ENCODE results near the gene CHCHD3.

The CHCHD3 gene

GRCh38 chr7:132760244-132760623, 321.7 kb downstream of the CHCHD3 start:
- Mint-ChIP-seq H3K36me3 (no peaks in the 10 kb centered on the region), H3K4me1 (peaks cover 5% of the 10 kb centered on the region), H3K27me3 (peaks cover 3% of the 10 kb centered on the region), H3K4me3 (no peak overlapping the region), H3K27ac (no peak overlapping the region), H3K9me3 (no peaks in the 10 kb centered on the region)
- no peak for ATAC-seq

- no peaks in the 10 kb centered on the region for H3K9me3 Mint-ChIP-seq
- H3K4me3 Mint-ChIP-seq, result no peak overlapping the region
- peaks cover 6% of the 10 kb centered on the region for H3K4me1 Mint-ChIP-seq
- no peak for ATAC-seq
- no peaks in the 10 kb centered on the region for H3K27me3 Mint-ChIP-seq
- no peak overlapping the region for H3K27ac Mint-ChIP-seq
- no peaks in the 10 kb centered on the region for H3K36me3 Mint-ChIP-seq
Measured at GRCh38 chr7:132759482-132760243, 322.2 kb downstream of the CHCHD3 start.

GRCh38 chr7:132758986-132759385, 322.9 kb downstream of the CHCHD3 start:
- H3K4me1 Mint-ChIP-seq, result peaks cover 6% of the 10 kb centered on the region
- ATAC-seq, result no peak
- H3K27ac Mint-ChIP-seq, result no peak overlapping the region
- H3K36me3 Mint-ChIP-seq, result no peaks in the 10 kb centered on the region
- no peaks in the 10 kb centered on the region for H3K9me3 Mint-ChIP-seq
- no peak overlapping the region for H3K4me3 Mint-ChIP-seq
- H3K27me3 Mint-ChIP-seq, result no peaks in the 10 kb centered on the region

GRCh38 chr7:132757783-132758182, 324.1 kb downstream of the CHCHD3 start:
- Mint-ChIP-seq H3K4me3 (no peak overlapping the region), H3K4me1 (peaks cover 6% of the 10 kb centered on the region), H3K9me3 (no peaks in the 10 kb centered on the region), H3K36me3 (no peaks in the 10 kb centered on the region), H3K27ac (no peak overlapping the region), H3K27me3 (no peaks in the 10 kb centered on the region)
- no peak for ATAC-seq

- H3K9me3 Mint-ChIP-seq, result no peaks in the 10 kb centered on the region
- peak; percentile 12 for ATAC-seq
- no peaks in the 10 kb centered on the region for H3K36me3 Mint-ChIP-seq
- H3K4me1 Mint-ChIP-seq, result peaks cover 6% of the 10 kb centered on the region
- H3K27me3 Mint-ChIP-seq, result no peaks in the 10 kb centered on the region
- H3K27ac Mint-ChIP-seq, result no peak overlapping the region
- no peak overlapping the region for H3K4me3 Mint-ChIP-seq
Measured at GRCh38 chr7:132756484-132756990, 325.4 kb downstream of the CHCHD3 start.

GRCh38 chr7:132755538-132756483, 326.1 kb downstream of the CHCHD3 start:
- ATAC-seq, result peak; percentile 25
- no peaks in the 10 kb centered on the region for H3K9me3 Mint-ChIP-seq
- no peak overlapping the region for H3K27ac Mint-ChIP-seq
- no peaks in the 10 kb centered on the region for H3K27me3 Mint-ChIP-seq
- H3K4me3 Mint-ChIP-seq, result no peak overlapping the region
- no peaks in the 10 kb centered on the region for H3K36me3 Mint-ChIP-seq
- H3K4me1 Mint-ChIP-seq, result peaks cover 8% of the 10 kb centered on the region

- Mint-ChIP-seq H3K4me3 (no peak overlapping the region), H3K4me1 (peaks cover 12% of the 10 kb centered on the region), H3K9me3 (no peaks in the 10 kb centered on the region), H3K27ac (no peak overlapping the region), H3K27me3 (peaks cover 18% of the 10 kb centered on the region), H3K36me3 (no peaks in the 10 kb centered on the region)
- no peak for ATAC-seq
Measured at GRCh38 chr7:132752431-132752830, 329.5 kb downstream of the CHCHD3 start.

GRCh38 chr7:132751244-132751647, 330.6 kb downstream of the CHCHD3 start:
- Mint-ChIP-seq H3K36me3 (no peaks in the 10 kb centered on the region), H3K4me1 (peaks cover 12% of the 10 kb centered on the region), H3K27ac (no peak overlapping the region), H3K27me3 (peaks cover 18% of the 10 kb centered on the region), H3K4me3 (no peak overlapping the region), H3K9me3 (no peaks in the 10 kb centered on the region)
- no peak for ATAC-seq

GRCh38 chr7:132750530-132751217, 331.2 kb downstream of the CHCHD3 start:
- Mint-ChIP-seq H3K36me3 (no peaks in the 10 kb centered on the region), H3K27ac (no peak overlapping the region), H3K9me3 (no peaks in the 10 kb centered on the region), H3K4me1 (peaks cover 11% of the 10 kb centered on the region), H3K27me3 (peaks cover 18% of the 10 kb centered on the region), H3K4me3 (no peak overlapping the region)
- no peak for ATAC-seq

GRCh38 chr7:132750096-132750495, 331.8 kb downstream of the CHCHD3 start:
- no peak overlapping the region for H3K27ac Mint-ChIP-seq
- no peak for ATAC-seq
- no peaks in the 10 kb centered on the region for H3K36me3 Mint-ChIP-seq
- peaks cover 18% of the 10 kb centered on the region for H3K27me3 Mint-ChIP-seq
- no peak overlapping the region for H3K4me3 Mint-ChIP-seq
- H3K4me1 Mint-ChIP-seq, result peaks cover 6% of the 10 kb centered on the region
- H3K9me3 Mint-ChIP-seq, result no peaks in the 10 kb centered on the region

GRCh38 chr7:132745510-132745909, 336.4 kb downstream of the CHCHD3 start:
- H3K27ac Mint-ChIP-seq, result no peak overlapping the region
- H3K36me3 Mint-ChIP-seq, result no peaks in the 10 kb centered on the region
- no peak for ATAC-seq

GRCh38 chr7:132743974-132744373, 337.9 kb downstream of the CHCHD3 start:
- Mint-ChIP-seq H3K4me1 (no peaks in the 10 kb centered on the region), H3K9me3 (peaks cover 6% of the 10 kb centered on the region), H3K36me3 (no peaks in the 10 kb centered on the region), H3K27ac (no peak overlapping the region), H3K27me3 (peaks cover 25% of the 10 kb centered on the region), H3K4me3 (no peak overlapping the region)
- no peak for ATAC-seq

More at GRCh38 chr7:132745510-132745909, 336.4 kb downstream of the CHCHD3 start:
- peaks cover 32% of the 10 kb centered on the region for H3K27me3 Mint-ChIP-seq
- peaks cover 1% of the 10 kb centered on the region for H3K4me1 Mint-ChIP-seq
- no peak overlapping the region for H3K4me3 Mint-ChIP-seq
- H3K9me3 Mint-ChIP-seq, result peaks cover 6% of the 10 kb centered on the region

GRCh38 chr7:132742189-132742612, 339.7 kb downstream of the CHCHD3 start:
- H3K9me3 Mint-ChIP-seq, result peaks cover 6% of the 10 kb centered on the region
- H3K4me3 Mint-ChIP-seq, result no peak overlapping the region
- no peaks in the 10 kb centered on the region for H3K4me1 Mint-ChIP-seq
- no peak overlapping the region for H3K27ac Mint-ChIP-seq
- H3K36me3 Mint-ChIP-seq, result no peaks in the 10 kb centered on the region
- no peak for ATAC-seq
- peaks cover 24% of the 10 kb centered on the region for H3K27me3 Mint-ChIP-seq

GRCh38 chr7:132740176-132740575, 341.7 kb downstream of the CHCHD3 start:
- Mint-ChIP-seq H3K9me3 (peaks cover 6% of the 10 kb centered on the region), H3K27ac (no peak overlapping the region), H3K27me3 (peaks cover 39% of the 10 kb centered on the region), H3K4me3 (no peak overlapping the region), H3K4me1 (no peaks in the 10 kb centered on the region), H3K36me3 (no peaks in the 10 kb centered on the region)
- no peak for ATAC-seq

Measured in stimulated activated memory B cell treated with anti-CD40 and anti-IgM and Interleukin-4, amounts not matched to agents 10 μg/mL and 1 μg/mL and 100 μg/mL, for 72 hours (primary cell).